ENCODE results near the gene LEFTY1. TPM values are rescaled to one million over a fixed set of nuclear protein-coding genes. Genes with fewer than 3 reads are reported as not detected.
"Not testable (repeated sequence)": the region's sequence is repeated elsewhere in the genome, so short reads cannot be mapped to it uniquely, and the experiment has no call there.

LEFTY1 gene
- total RNA-seq, 2 experiments from 2014 or later = not detected

- ChIA-PET CTCF (interaction anchor here (1.2 to 2.3 kb wide), 5 partner anchors 10 to 64 kb away, joined by 3 to 11 read pairs (median 3); partner anchors contain the start of gene TMEM63A), POLR2A (interaction anchor here (0.7 to 2.7 kb wide), 3 partner anchors 14 to 119 kb away, joined by 3 to 22 read pairs (median 6); partner anchors contain the start of genes SRP9 and TMEM63A)
Observed at GRCh38 chr1:225896494-225896893, 7.5 kb upstream of the LEFTY1 start.

- ChIA-PET CTCF (no interaction called here), POLR2A (no interaction called here)
Observed at GRCh38 chr1:225892307-225892706, 3.4 kb upstream of the LEFTY1 start.

GRCh38 chr1:225891229-225891972 lies 2.5 kb upstream of the LEFTY1 start:
- CTCF ChIA-PET = interaction anchor here (0.8 to 1.2 kb wide), 2 partner anchors 10 to 11 kb away, joined by 3 to 4 read pairs; partner anchors contain the start of gene TMEM63A

GRCh38 chr1:225890346-225891228 lies 1.6 kb upstream of the LEFTY1 start:
- POLR2A ChIA-PET = no interaction called here
- CTCF ChIA-PET = interaction anchor here (0.8 to 1.7 kb wide), 3 partner anchors 9 to 21 kb away, joined by 3 to 6 read pairs (median 4); partner anchors contain the start of gene TMEM63A

More at GRCh38 chr1:225891229-225891972, 2.5 kb upstream of the LEFTY1 start:
- POLR2A ChIA-PET = no interaction called here

GRCh38 chr1:225889743-225890142 lies 797 bp upstream of the LEFTY1 start:
- ChIA-PET CTCF (interaction anchor here (1.2 to 1.7 kb wide), 2 partner anchors 8 to 22 kb away, joined by 4 to 6 read pairs; partner anchors contain the start of gene TMEM63A), POLR2A (no interaction called here)

GRCh38 chr1:225888289-225888897 lies 553 bp downstream of the LEFTY1 start:
- CTCF ChIA-PET = no interaction called here
- POLR2A ChIA-PET = no interaction called here

- CTCF ChIA-PET = not testable (repeated sequence)
Observed at GRCh38 chr1:225887554-225888288, 1.2 kb downstream of the LEFTY1 start.

GRCh38 chr1:225887030-225887314 lies 2.0 kb downstream of the LEFTY1 start:
- CTCF ChIA-PET = no interaction called here

More at GRCh38 chr1:225887554-225888288, 1.2 kb downstream of the LEFTY1 start:
- POLR2A ChIA-PET = not testable (repeated sequence)

GRCh38 chr1:225886159-225887029 lies 2.6 kb downstream of the LEFTY1 start:
- POLR2A ChIA-PET = no interaction called here

More at GRCh38 chr1:225887030-225887314, 2.0 kb downstream of the LEFTY1 start:
- POLR2A ChIA-PET = no interaction called here

GRCh38 chr1:225885336-225885735 lies 3.6 kb downstream of the LEFTY1 start:
- CTCF ChIA-PET = no interaction called here

More at GRCh38 chr1:225886159-225887029, 2.6 kb downstream of the LEFTY1 start:
- CTCF ChIA-PET = no interaction called here

GRCh38 chr1:225883616-225884265 lies 5.2 kb downstream of the LEFTY1 start:
- POLR2A ChIA-PET = interaction anchor here (0.7 to 3.3 kb wide), 6 partner anchors 13 to 181 kb away, joined by 3 to 29 read pairs (median 10); partner anchors contain the start of genes PYCR2 and SRP9

More at GRCh38 chr1:225885336-225885735, 3.6 kb downstream of the LEFTY1 start:
- POLR2A ChIA-PET = no interaction called here

GRCh38 chr1:225882694-225883615 lies 6.0 kb downstream of the LEFTY1 start:
- ChIA-PET CTCF (interaction anchor here (0.7 to 2.5 kb wide), 14 partner anchors 8 to 408 kb away, joined by 3 to 11 read pairs (median 4); partner anchors contain the start of genes PYCR2 and SRP9), POLR2A (interaction anchor here (0.7 to 3.3 kb wide), 10 partner anchors 14 to 182 kb away, joined by 3 to 29 read pairs (median 6); partner anchors contain the start of genes PYCR2 and SRP9)

More at GRCh38 chr1:225883616-225884265, 5.2 kb downstream of the LEFTY1 start:
- CTCF ChIA-PET = interaction anchor here (0.9 to 2.5 kb wide), 4 partner anchors 27 to 123 kb away, joined by 3 to 9 read pairs (median 4); partner anchors contain the start of gene PYCR2

GRCh38 chr1:225881959-225882693 lies 6.8 kb downstream of the LEFTY1 start, which contains the start of gene TMEM63A:
TSS of gene TMEM63A (minus strand) at chr1:225882380. CDS start at chr1:225877580, 4,800 bp downstream.
- ChIA-PET POLR2A (interaction anchor here (1.0 to 3.3 kb wide), 6 partner anchors 15 to 118 kb away, joined by 4 to 29 read pairs (median 9); partner anchors contain the start of genes PYCR2 and SRP9), CTCF (interaction anchor here (0.7 to 2.5 kb wide), 13 partner anchors 8 to 407 kb away, joined by 3 to 11 read pairs (median 4); partner anchors contain the start of genes PYCR2 and SRP9)

GRCh38 chr1:225881081-225881958 lies 7.6 kb downstream of the LEFTY1 start:
- ChIA-PET POLR2A (interaction anchor here (0.5 to 3.3 kb wide), 9 partner anchors 15 to 103 kb away, joined by 3 to 29 read pairs (median 6); partner anchors contain the start of genes EPHX1, PYCR2 and SRP9), CTCF (interaction anchor here (0.9 to 2.5 kb wide), 8 partner anchors 9 to 406 kb away, joined by 3 to 11 read pairs (median 6); partner anchors contain the start of genes PYCR2 and SRP9)
